CD1c-positive myeloid dendritic cell (primary cell): ENCODE data around the gene CPPED1.

ENCODE experiments used
- DNase-seq: peaks from one replicate; pipeline ENCODE4 v3.0.0-alpha.2; 2016; ENCODE audit errors: extremely low spot score

The CPPED1 gene

DNA sequence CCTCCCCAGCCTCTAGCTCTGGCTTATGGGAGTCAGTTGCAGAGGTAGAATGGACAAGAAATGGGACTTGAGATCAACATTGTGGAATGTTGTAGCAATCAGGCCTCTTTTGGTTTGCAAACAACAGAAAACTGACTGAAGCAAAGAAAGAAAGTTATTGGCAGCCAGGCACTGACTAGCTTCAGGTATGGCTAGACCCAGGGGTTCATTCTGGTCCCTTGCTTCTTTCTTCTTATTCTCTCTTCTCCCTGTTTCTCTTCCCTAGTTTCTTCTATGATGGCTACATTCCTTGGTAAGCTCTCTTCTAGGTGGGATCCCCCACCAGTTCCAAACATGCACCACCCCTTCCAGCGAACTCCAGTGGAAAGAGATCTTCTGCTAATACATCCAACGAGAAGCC is 154.3 kb downstream of the CPPED1 start:
- DNase-seq: no peak

DNA sequence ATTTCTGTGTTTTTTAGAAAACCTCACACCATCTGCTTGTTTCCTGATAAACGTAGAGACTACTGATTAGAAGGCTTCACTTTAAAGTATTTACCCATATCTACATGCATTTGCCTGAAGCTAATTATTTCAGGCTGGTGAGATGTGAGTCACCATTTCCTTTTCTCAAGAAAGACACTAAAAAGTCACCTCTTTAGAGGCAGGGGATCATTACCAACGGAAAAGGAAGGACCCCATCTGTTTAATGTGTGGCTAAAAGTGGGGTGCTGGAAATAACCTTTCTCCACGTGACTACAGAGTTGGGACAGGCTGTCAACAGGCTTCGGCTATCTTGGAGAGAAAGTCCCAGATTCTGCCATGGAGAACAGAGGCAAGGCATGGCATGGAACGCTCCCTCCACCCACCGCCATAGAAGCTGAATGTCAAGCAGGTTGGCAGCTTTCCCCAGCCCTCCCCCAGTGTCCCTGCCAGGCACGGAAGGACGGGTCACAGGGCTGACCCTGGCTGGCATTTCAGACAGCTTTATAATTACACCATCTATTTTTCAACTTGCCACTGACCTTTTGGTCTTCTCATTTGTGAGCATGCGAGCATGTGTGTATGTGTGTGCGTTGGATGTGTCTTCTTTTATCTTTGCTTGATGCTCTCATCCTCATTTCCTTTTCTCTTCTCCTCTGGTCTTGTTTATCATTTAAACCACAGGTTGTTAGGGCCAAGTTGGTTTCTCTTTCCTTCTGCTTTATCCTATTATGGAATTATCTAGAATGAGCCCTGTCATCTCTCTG is 157.0 kb downstream of the CPPED1 start:
- no peak for DNase-seq

DNA sequence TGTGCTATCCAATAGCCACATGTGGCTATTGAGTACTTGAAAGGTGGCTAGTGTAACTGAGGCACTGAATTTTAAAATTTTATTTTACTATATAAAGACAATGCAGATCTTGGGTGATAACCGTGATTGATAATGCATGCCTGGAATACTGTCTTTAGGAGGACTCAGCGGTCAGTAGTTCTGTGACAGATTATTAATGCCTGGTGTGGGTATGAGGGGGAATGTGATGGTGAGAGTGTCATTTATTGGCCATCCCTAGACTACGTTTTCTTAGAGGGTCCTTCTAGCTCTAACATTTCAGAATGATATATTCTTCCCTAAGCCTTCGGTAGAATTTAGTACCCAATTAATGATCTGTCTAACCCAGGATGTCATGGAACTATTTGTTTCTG is 157.6 kb downstream of the CPPED1 start:
- no peak for DNase-seq

DNA sequence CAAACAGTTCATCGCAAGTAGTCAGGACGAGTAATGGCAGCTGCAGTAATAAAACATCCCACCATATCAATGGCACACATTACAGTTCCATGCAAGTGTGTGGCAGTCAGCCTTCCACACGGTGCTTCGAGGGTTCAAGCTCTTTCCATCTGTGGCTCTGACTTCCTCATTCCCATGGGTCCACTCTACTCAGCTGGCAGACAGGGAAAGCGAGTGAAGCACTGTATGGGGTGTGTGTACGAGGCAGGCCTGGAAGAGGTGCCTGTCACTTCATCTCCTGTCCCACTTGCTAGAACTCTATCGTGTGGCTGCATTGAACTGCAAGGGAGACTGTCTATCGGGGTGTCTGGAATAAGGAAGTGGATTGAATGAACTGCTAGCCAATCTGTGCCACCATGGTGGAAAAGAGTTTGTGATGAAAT is 160.6 kb downstream of the CPPED1 start:
- no peak for DNase-seq

DNA sequence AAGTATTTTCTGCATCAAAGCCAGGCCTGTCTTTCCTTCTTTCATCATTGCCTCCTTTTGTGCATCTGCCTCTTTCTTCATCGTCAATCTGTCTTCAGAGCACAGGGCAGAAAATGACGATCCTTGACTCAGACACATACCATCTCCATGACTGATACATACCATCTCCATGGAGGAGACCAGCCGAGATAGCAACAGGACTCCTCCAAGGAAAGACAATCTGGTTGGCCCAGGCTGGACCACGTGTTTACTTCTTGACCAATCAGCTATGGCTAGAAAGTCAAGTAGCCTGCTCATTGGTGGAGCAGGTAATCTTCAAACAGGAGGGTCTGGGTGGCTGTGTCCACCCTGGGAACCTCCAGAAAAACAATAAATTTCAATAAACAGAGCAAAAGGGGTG is 164.6 kb downstream of the CPPED1 start:
- DNase-seq: no peak

DNA sequence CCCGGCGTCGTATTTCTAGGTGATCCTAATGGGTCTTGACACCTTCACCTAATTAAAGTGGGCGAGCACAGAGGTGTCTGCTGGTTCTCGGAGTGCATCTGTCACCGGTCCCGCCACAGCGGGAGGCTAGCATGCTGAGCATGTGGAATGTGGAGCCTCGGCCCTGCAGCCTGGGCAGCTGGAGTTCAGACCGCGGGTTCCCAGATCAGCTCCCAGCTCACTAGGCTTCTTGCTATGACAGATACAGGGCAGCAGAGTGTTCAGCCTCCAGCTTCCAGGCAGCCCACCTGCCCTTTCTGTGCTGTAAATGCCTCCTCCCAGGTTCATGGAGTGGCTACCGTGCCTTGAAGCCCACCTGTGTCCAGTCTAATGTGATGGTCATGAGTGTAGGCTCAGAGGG is 166.7 kb downstream of the CPPED1 start:
- no peak for DNase-seq

DNA sequence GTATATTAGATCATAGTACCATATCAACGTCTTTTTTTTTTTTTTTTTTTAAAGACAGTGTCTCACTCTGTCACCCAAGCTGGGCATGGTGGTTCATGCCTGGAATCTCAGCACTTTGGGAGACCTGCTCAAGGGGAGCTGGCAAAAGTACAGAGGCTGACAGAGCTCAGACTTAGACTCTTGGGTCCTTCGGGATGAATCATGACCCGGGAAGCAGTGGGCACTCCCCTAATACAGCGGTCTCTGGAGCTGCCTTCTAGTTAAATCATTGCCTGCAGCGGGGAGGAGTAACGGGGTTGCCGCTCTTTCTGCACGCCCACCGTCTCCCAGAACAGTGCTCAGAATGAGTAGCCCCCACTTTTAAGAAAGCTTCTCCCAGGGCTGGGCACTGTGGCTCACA is 174.4 kb downstream of the CPPED1 start:
- DNase-seq: no peak

DNA sequence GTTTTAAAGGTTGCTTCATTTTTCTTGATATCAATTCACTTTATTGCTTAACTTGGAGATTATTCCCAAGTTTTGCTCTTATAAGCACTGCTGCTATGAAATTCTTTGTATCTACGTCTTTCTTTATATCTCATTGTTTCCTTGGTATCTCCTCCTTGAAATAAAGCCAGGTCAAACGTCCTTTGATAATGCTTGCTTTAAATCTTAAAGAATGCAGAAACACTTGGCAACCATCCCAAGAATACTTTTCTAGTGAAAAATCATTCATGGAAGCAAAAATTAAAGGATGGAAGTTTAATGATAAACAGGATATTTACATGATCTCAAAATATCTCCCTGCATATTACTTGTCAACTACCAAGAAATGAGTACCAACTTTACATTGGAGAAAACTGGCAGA is 175.2 kb downstream of the CPPED1 start:
- DNase-seq: no peak

DNA sequence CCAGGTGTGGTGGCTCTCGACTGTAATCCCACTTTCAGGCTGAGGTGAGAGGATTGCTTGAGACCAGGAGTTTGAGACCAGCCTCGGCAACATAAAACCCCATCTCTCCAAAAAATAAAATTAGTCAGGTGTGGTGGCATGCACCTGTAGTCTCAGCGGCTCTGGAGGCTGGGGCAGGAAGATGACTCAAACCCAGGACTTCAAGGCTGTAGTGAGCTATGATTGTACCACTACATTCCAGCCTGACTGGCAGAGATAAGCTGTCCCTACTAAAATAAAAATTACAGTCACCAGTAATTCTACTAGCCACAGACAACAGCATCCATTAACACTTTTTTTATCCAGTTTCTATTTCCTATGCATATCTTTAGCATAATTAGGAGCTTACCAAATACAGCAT is 176.3 kb downstream of the CPPED1 start:
- no peak for DNase-seq

DNA sequence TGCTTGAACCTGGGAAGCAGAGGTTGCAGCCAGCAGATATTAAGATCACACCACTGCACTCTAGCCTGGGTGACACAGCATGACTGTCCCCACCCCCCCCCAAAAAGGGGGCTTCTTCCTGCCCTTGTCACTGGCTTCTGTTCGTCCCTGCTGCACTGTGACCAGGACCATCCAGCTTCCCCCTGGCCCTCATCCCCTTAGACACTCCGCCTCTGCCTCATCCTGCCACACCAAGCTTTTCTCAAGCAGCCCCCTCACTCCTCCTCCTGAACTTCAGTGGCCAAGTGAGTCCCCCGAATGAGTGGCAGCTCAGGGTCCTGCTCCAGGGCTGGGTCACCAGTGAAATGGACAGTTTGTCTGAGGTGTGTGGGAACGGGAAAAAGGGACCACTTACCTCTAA is 177.3 kb downstream of the CPPED1 start:
- DNase-seq: no peak

DNA sequence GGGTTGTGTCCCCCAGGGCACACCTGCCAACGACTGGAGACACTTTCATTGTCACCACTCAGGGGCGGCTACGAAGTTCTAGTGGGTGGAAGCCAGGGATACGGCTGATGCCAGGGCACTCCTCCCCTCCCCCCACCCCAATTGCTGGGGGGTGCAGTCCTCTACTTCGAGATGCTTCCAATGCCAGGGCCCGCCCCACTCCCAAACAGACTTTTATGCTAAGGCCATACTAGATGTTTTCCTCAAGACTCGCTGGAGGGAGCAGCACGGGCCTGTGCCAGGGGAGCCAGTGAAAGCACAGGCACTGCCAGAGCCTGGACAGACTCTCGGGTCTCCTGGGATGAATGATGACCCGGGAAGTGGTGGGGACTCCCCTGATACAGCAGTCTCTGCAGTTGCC is 178.0 kb downstream of the CPPED1 start:
- no peak for DNase-seq

DNA sequence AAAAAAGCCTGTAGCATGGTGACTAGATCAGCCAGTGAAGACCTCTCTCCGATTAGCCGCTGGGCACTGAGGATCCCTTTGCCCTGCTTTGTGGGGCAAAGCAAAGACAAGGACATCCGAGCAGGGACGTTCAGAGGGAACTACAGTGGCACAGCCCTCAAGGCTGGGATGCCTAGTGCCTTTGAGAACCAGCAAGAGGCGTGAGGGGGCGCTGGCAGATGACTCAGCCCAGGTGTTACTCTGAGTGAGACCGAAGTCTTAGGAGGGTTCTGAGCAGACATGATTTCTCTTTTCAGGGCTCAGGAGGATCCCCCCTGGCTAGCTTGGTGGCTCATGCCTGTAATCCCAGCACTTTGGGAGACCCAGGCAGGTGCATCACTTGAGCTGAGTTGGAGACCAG is 178.6 kb downstream of the CPPED1 start:
- no peak for DNase-seq

DNA sequence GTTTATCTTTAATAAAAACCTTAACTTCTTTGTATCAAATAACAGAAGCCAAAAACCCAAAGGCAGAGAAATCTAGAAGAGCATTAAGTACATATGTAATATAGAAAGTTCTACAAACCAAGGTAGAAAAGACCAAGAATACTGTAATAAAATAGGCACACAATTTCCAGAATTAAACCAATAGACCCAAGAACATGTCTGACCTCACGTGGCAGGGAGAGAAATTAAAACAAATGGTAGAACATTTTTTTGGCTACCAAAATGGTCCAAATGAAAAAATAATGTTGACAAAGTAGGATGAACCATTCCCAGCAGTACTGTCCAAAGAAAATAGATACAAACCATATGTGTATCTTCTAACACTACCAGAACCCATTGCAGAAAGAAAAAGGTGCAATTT is 183.5 kb downstream of the CPPED1 start:
- DNase-seq: no peak

DNA sequence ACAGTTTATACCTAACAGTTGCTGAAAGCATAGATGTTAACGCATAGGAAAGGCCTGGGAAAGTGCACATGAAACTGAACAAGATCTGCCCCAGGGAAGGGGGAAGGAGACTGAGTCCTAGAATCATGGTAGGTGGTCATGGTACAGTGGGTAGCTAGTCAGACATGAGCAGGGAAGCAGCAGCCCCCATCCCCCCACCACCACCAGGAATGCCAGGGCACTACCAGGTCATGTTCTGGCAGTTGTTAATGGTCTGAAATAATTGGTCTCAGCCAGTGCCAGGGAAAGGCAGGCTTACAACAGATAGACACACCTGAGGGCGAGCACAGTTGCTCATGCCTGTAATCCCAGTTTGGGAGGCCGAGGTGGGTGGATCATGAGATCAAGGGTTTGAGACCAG is 185.2 kb downstream of the CPPED1 start:
- DNase-seq: no peak

DNA sequence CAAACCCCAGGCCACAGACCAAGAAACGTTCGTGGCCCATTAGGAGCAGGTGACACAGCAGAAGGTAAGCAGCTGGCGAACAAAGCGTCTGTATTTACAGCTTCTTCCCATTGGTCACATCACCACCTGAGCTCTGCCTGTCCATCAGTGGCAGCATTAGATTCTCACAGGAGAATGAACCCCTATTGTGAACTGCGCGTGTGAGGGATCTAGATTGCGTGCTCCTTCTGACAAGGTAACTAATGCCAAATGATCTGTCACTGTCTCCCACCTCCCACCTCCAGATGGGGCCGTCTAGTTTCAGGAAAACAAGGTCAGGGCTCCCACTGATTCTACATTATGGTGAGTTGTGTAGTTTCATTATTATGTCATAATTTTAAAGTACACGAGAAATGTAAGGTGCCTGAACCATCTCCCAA is 186.3 kb downstream of the CPPED1 start:
- DNase-seq: no peak

DNA sequence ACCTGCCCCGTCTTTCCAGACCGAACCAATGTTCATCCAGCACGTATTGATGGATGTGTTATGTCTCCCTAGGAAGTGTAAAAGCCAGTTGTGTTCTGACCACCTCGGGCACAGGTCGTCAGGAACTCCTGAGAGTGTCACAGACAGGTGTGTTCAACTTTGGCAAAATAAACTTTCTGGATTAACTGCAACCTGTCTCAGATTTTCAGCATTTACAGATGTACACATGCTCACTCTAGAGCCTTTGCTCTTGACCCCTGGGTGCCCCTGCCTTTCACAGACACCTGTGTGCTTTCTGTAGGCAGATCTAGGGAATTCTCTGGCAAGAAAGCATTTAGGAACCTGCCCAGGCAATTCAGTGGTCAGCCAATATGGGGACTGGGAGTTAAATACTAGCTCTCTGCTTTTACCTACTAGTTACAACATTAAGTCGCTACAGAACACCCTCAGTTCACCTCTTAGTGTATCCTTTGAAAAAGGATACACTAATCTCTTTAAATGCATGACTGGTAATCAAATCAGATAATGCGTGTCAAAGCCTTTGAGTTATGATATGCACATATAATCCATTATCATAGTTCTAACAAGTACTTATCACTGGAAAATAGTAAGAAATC is 188.9 kb downstream of the CPPED1 start:
- no peak for DNase-seq

DNA sequence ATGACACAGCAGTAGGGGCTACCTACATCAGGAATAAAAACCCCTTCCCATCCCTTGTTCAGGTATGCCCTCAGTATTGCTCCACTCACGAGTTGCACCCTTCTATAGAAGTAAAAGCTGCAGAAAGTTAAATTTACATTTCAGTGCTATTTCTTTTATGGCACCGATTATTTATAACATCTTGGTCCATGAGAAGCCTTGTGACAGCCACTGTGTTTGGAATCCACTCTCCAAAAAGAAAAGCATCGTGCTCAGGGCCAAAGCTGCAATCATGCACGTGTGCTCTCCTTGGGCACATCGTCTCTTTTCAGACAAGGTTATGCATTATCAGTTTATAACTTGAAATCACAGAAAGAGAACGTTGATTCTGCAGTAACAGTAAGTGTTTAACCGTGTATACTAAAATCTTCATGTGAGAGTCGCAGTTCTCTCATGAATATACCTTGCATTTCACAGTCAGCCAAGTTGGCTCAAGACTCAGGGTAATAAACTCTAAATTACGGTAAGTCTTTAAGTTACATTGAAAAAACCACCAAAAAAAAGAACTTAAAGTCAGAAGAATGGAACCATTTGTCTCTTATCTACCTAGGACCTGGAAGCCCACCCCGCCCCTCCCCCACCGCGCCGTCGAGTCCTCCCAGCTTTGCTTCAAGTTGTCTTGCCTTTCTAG is 189.6 kb downstream of the CPPED1 start:
- DNase-seq: no peak

DNA sequence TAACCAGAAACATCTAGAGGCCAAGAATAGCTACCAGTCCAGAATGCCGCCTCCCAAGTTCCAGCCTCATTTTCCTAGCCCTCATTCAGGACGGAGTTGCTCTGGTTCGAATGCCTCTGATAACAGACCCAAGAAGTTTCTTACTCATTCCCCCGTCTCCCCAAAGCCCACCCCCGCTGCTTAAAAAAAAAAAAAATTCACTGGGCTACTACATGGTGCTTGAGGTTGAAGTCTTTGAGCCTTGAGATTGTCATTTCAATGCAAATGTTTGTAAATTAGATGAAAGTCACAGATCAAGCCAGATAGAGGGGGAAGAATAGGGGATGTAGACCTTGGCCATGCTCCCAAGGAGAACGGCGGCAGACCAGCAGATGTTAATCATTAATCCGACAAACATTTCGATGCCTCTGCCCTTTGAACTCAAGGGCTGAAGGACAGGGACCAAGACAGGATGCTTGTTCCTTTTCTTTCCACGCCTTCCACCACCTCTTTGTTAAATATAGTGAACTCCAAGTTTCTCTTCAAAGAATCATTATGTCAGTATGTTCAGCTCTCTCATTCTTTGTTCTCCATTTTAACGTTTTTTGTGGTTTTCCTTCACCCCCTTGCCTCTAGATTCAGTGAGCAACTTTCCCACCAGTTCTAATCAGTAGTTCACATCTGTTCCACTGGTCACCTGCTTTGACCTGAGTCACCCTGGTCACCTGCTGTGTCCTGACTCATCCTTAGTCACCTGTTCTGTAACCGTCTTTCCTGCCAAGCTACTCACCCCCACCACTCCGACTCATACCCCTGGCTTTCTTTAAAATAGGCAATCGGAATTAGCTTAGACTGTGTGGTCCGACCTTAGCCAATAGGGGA is 190.3 kb downstream of the CPPED1 start:
- no peak for DNase-seq

DNA sequence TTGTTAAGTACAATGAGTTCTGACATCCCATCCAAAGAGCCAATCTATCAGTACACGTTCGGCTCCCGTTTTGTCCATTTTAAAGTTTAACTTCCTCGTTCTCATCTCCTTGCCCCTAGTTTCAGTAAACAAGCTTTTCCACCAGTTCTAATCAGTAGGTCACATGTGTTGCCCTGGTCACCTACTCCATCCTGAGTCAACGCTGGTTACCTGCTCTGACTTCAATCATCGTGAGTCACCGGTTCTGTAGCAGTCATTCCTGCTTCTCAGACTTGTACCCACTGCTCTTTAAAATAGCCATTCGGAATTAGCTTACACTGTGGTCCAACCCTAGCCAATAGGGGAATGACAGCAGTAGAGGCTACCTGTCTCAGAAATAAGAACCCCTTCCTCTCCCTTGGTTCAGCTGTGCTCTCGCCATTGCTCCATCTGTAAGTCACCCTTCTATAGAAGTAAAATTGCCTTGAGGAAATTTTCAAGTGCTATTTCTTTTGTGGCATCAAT is 191.0 kb downstream of the CPPED1 start:
- DNase-seq: no peak

DNA sequence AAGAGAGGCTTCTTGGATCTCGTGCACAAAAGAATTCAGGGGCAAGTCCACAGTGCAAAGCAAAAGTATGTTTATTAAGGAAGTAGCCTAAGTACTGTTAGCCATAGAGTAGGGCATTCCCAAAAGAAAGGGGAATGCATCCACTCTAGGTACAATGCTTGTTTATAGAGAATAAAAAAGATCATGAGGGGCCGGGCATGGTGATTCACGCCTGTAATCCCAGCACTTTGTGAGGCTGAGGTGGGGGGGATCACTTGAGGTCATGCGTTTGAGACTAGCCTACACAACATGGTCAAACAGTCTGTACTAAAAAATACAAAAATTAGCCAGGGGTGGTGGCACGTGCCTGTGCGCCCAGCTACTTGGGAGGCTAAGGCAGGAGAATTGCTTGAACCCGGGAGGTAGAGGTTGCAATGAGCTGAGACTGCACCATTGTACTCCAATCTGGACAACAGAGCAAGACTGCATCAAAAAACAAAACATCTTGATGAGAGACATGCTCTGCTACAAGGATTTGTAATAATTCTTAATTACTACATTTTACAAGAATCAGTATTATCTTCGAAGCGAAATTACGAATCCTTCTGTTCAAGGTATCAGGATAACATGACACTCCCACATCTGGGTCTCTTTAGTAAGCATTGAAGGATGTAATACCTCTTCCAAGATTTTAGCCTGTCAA is 191.6 kb downstream of the CPPED1 start:
- DNase-seq: no peak

DNA sequence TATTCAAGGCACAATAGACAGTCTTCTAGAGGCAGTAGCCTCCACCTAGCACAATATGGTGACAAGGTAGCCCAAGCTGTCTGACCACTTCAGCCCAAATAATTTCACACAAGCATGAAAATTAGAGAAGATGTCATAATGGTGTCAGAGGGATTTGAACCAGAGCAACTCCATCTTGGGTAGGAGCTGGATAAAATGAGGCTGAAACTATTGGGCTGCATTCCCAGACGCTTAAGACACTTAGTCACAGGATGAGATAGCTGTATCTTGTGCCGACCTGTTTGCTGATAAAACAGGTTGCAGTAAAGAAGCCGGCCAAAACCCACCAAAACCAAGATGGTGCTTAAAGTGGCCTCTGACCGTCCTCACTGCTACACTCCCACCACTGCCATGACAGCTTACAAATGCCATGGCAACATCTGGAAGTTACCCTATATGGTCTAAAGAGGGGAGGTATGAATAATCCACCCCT is 192.6 kb downstream of the CPPED1 start:
- DNase-seq: no peak
